ENCODE data around the gene SEMA4C.

Gene SEMA4C

DNA sequence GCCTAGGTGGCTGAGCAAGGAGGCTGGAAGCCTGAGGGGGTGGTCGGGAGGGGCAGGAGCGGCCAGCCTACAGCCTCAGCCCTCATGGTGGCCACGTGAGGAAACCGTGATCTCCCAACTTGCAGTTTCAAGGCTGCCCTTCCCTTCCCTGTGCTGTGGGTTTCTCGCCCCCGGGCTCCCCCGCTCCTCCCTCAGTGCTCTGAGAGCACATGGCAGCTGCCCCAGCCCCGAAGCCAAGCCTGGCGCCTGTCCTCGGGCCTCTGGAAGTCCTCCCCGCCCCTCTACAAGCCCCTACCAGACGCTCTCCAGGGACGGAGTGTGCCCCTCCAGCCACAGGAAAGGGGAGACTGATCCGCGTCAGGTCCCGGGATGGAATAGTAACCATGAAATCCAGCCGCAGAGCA is 25.5 kb downstream of the SEMA4C start:
- no peak overlapping the region for H3K27ac ChIP-seq
- TF ChIP-seq CTCF (IDR thresholded peaks at IDR 0.05) (no peak), ZFX (IDR thresholded peaks at IDR 0.05; ENCODE audit: borderline replicate concordance) (no peak)

DNA sequence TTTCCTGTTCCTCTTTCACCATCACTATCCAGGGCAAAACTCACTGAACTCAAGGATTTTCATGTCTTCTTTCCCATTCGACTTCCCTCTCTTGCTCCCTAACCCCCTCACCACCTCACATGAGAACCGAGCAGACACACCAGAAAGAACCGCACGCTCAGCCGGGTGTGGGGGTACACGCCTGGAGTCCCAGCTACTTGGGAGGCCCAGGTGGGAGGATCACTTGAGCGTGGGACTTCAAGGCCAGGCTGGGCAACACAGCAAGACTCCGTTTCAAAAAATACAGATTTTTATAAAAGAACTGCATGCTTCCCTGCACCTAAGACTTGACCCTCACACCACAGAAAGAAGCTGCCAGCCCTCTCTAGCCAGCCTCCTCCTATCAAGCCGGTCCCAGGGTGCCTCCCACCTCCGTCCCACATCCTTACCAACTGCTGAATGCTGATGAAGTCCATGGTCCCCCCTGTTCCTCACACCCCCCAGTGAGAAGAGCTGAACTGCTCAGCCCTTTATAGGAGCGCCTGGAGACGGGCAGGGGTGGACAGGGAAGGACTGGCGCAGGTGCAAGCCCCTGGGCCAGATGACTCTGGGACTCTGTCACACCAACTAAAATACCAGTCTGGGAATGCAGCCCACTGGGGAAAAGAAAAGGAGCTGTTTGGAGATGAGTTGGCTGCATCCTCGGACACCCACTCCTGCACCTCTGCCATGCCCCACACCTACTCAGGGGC is 26.2 kb downstream of the SEMA4C start, which contains the start of gene ANKRD23:
Gene ANKRD23 (minus strand): TSS at position 484 of the 731 bp plus-strand sequence. CDS start 29 bp downstream, at position 455.
- H3K27ac ChIP-seq: peak within 1 kb of the TSS; percentile 27; the same call in 1 of the 2 replicates
- TF ChIP-seq ZFX (IDR thresholded peaks at IDR 0.05; ENCODE audit: borderline replicate concordance) (no peak), CTCF (IDR thresholded peaks at IDR 0.05) (no peak)

- TF ChIP-seq ZFX (IDR thresholded peaks at IDR 0.05; ENCODE audit: borderline replicate concordance): no peak
- no peak for TF ChIP-seq CTCF (IDR thresholded peaks at IDR 0.05)
- H3K27ac ChIP-seq: peak overlapping the region; percentile 27; the same call in 1 of the 2 replicates
These were observed 27.3 kb downstream of the SEMA4C start for GRCh38 chr2:96842600-96842999.

DNA sequence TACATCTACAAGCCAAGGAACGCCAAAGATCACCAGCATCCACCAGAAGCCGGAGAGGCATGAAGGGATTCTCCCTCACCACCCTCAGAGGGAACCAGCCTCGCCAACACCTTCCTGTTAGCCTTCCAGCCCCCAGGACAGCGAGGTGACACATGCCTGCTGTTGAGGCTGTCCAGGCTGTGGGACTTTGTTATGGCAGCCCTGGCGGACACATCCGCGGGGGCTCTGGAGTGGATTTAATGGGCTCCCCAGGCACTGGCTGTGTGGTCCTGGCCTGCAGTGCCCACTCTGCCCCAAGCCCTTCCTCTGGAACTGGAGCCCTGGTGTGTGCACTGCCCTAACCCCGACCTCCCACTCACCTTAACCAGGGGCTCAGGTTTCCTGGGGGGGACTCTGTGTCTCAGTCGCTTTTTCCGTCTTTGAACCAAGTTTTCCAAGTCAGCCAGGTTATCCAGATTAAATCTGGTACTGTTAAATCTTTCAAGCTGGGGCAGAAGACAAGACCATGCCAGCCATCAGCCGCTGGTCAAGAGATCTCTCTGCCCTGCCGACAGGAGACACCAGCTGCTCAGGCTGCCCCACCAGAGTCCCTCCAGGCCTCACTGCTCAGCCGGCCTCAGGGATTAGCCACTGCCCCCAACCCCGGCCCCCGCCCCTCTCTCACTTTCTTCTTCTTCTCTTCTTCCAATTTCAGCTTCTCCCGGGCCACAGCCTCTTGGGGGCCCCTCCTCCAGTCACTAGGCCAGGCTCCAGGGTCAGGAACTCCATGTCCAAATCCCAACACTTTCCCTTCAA is 28.0 kb downstream of the SEMA4C start:
- TF ChIP-seq ZFX (IDR thresholded peaks at IDR 0.05; ENCODE audit: borderline replicate concordance): no peak
- TF ChIP-seq CTCF (IDR thresholded peaks at IDR 0.05): no peak
- peak overlapping the region; percentile 27; the same call in 1 of the 2 replicates for H3K27ac ChIP-seq

DNA sequence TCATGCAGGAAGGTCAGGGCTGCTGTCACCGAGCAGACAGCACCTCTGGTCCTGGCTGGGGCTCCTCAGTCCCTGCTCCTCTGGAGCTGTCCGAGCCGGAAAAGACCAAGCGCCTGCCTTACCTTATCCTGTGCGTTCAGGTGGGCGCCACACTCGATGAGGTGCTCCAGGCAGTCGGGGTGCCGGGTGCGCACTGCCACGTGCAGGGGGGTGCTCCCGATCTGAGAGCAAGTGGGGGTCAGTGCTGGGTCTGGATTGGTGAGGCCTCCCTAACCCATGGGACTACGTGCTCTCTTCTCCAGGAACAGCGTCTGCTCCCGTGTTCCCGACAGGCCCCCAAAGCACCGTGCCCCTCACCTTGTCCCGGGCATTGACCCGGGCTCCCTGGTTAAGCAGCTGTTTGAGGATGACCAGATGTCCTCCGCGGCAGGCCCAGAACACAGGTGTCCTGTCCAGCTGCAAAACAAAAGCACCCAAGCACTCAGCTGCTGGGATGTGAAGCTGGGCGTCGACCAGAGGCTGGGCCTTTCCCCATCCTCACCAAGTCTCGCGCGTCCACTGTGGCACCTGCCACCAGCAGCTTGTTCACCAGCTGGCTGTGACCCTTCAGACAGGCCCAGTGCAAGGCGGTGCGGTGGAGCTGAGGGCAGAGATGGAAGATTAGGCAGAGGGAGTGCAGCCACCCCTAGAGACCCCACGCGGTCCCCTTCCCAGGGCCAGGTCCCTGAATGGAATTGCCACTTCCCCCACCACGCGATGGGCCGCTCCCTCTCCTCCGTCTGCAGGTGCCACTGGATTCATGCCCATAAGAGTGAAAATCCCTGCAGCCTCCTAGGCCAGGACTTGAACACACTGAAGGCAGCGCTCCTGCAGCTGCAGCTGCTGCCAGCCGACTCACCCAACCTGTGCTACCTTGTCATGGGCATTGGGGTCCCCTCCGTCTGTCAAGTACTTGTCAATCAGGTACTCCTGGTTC is 29.7 kb downstream of the SEMA4C start:
- TF ChIP-seq ZFX (IDR thresholded peaks at IDR 0.05; ENCODE audit: borderline replicate concordance) (no peak), CTCF (IDR thresholded peaks at IDR 0.05) (no peak)
- no peak overlapping the region for H3K27ac ChIP-seq

DNA sequence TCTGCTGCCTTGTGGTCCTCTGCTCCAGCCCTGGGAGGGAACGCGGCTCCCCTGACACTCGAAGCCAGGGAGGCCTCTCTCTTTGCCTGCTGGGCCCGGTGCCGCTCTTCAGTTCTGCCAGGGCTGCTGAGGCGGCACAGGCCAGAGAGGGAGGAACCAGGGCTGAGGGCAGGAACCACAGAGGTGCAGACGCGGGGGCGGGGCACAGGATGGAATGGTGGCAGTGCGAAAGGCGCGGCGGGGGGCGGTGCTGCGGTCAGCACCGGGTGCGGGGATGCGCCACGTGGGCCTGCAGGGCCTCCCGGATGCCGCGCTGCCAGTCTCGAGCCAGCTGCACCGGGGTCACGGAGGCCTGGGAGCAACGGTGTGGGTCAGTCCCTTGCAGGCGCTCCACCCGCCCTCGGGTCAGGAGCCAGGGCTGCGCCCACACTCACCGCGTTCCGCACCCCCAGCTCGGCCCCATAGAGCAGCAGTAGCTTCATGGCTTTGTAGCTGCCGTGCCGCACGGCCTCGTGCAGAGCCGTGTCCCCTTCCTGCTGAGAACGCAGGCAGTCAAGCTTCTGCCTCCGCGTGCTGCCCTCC is 30.5 kb downstream of the SEMA4C start:
- TF ChIP-seq ZFX (IDR thresholded peaks at IDR 0.05; ENCODE audit: borderline replicate concordance) (no peak), CTCF (IDR thresholded peaks at IDR 0.05) (no peak)
- H3K27ac ChIP-seq: no peak overlapping the region
